H1 (cell line): ENCODE data around the gene BBS7. TPM values are rescaled to one million over a fixed set of nuclear protein-coding genes. Genes with fewer than 3 reads are reported as not detected.

Experiments used
- CTCF ChIA-PET: fragments of 300-600 bp; sonication (Branson Sonifier 250); formaldehyde crosslinking; loops from one replicate; lab custom pipeline; 2021; ENCODE audit not compliant: partially characterized antibody; lab: Charles Lee
- POLR2A ChIA-PET: fragments of 300-600 bp; sonication (Branson Sonifier 250); formaldehyde crosslinking; loops from one replicate; lab custom pipeline; 2021; ENCODE audit warnings: inconsistent platforms; ENCODE audit not compliant: partially characterized antibody; lab: Charles Lee
- DNase-seq, 2 experiments: peaks; one replicate each; pipeline versions ENCODE4 v3.0.0 to v3.0.0-alpha.2; 2010 to 2022; ENCODE audit warnings: low spot score in 2 of 2, low read depth in 1 of 2, mixed read lengths in 1 of 2
- FAIRE-seq: peaks from 2 replicates; lab custom pipeline; 2011; peaks lifted over from hg19 to GRCh38; lab: Jason Lieb, UNC
- H2AFZ ChIP-seq: 2 replicates; pipeline ENCODE4 v1.8.1; 2012; ENCODE audit warnings: low read length, inconsistent platforms
- H2AK5ac ChIP-seq: 2 replicates; pipeline ENCODE4 v1.6.1; 2013; ENCODE audit warnings: low read depth, low read length
- H2BK120ac ChIP-seq: replicated peaks from 2 replicates; pipeline ENCODE3; 2013; ENCODE audit warnings: low read depth, low read length, inconsistent platforms
- H2BK12ac ChIP-seq: 2 replicates; pipeline ENCODE4 v1.6.1; 2013; ENCODE audit warnings: low read depth, low read length
- H2BK15ac ChIP-seq: 2 replicates; pipeline ENCODE4 v1.6.1; 2013; ENCODE audit warnings: low read length
- H2BK20ac ChIP-seq: 2 replicates; pipeline ENCODE4 v1.6.1; 2013; ENCODE audit warnings: low read length
- H2BK5ac ChIP-seq: 2 replicates; pipeline ENCODE4 v1.6.1; 2013; ENCODE audit warnings: low read depth, low read length
- H3K14ac ChIP-seq: 2 replicates; pipeline ENCODE4 v1.6.1; 2013; ENCODE audit warnings: inconsistent platforms; ENCODE audit not compliant: insufficient read length
- H3K18ac ChIP-seq: 2 replicates; pipeline ENCODE4 v1.6.1; 2013; ENCODE audit warnings: low read length; ENCODE audit errors: extremely low read depth
- H3K23ac ChIP-seq: 2 replicates; pipeline ENCODE4 v1.6.1; 2013; ENCODE audit warnings: inconsistent platforms; ENCODE audit not compliant: insufficient read length
- H3K23me2 ChIP-seq: 2 replicates; pipeline ENCODE4 v1.6.1; 2013; ENCODE audit warnings: low read depth, low read length
- H3K27ac ChIP-seq: 2 replicates; pipeline ENCODE4 v1.6.1; 2011; ENCODE audit warnings: low read depth, low read length, inconsistent platforms
- H3K27me3 ChIP-seq, 4 experiments: replicated peaks in 1 of 4; 1 replicate in 1 of 4; 2 replicates in 3 of 4; pipeline versions ENCODE4 v1.6.1 to v1.8.1; 2011 to 2013; ENCODE audit warnings: low read length in 3 of 4, mild to moderate bottlenecking in 3 of 4, inconsistent platforms in 2 of 4, mixed read lengths in 2 of 4, moderate library complexity in 1 of 4; ENCODE audit not compliant: control insufficient read depth in 3 of 4, insufficient read depth in 3 of 4; ENCODE audit errors: extremely low read depth in 1 of 4
- H3K36me3 ChIP-seq, 4 experiments: 2 replicates each; pipeline versions ENCODE4 v1.6.1 to v1.8.1; 2011 to 2013; ENCODE audit warnings: mild to moderate bottlenecking in 4 of 4, low read length in 3 of 4, moderate library complexity in 2 of 4, control low read depth in 1 of 4, inconsistent platforms in 1 of 4; ENCODE audit not compliant: insufficient read depth in 4 of 4, control insufficient read depth in 2 of 4
- H3K4ac ChIP-seq: replicated peaks from 2 replicates; pipeline ENCODE3; 2013; ENCODE audit warnings: low read length, low read depth, mixed read lengths, inconsistent platforms; ENCODE audit not compliant: insufficient read length
- H3K4me1 ChIP-seq, 4 experiments: replicated peaks in 1 of 4; 1 replicate in 1 of 4; 2 replicates in 3 of 4; pipeline versions ENCODE4 v1.6.1 to v1.8.1; 2011 to 2013; ENCODE audit warnings: low read length in 3 of 4, inconsistent platforms in 2 of 4, mixed read lengths in 1 of 4; ENCODE audit not compliant: insufficient read depth in 4 of 4, control insufficient read depth in 3 of 4
- H3K4me2 ChIP-seq, 2 experiments: 2 replicates each; pipeline versions ENCODE4 v1.6.1 to v1.8.1; 2011 to 2013; ENCODE audit warnings: low read depth in 2 of 2, low read length in 2 of 2, control low read depth in 1 of 2, inconsistent platforms in 1 of 2, mild to moderate bottlenecking in 1 of 2; ENCODE audit not compliant: insufficient read depth in 1 of 2
- H3K4me3 ChIP-seq, 4 experiments: fragments of 200-600, 300-600 bp in 1 of 4; sonication (generic), shearing (Covaris generic), sonication (Bioruptor Twin) in 1 of 4; 2 replicates each; pipeline versions ENCODE4 v1.5.1 to v1.8.1; 2011 to 2016; ENCODE audit warnings: low read length in 4 of 4, low read depth in 3 of 4, control low read depth in 2 of 4, inconsistent platforms in 2 of 4, mild to moderate bottlenecking in 2 of 4, mixed read lengths in 1 of 4, moderate library complexity in 1 of 4; ENCODE audit not compliant: insufficient read depth in 2 of 4; ENCODE audit errors: extremely low read depth in 1 of 4
- H3K56ac ChIP-seq: replicated peaks from 2 replicates; pipeline ENCODE3; 2013; ENCODE audit warnings: low read depth, mild to moderate bottlenecking, mixed read lengths, low read length, inconsistent platforms; ENCODE audit not compliant: insufficient read length
- H3K79me1 ChIP-seq: 2 replicates; pipeline ENCODE4 v1.6.1; 2013; ENCODE audit warnings: low read depth, low read length, control low read depth
- H3K79me2 ChIP-seq, 2 experiments: 2 replicates each; pipeline versions ENCODE4 v1.6.1 to v1.8.1; 2012 to 2013; ENCODE audit warnings: low read length in 2 of 2, mild to moderate bottlenecking in 2 of 2, inconsistent platforms in 1 of 2; ENCODE audit not compliant: insufficient read depth in 2 of 2, control insufficient read depth in 1 of 2
- H3K9ac ChIP-seq, 4 experiments: replicated peaks in 1 of 4; 1 replicate in 1 of 4; 2 replicates in 3 of 4; pipeline versions ENCODE4 v1.6.1 to v1.8.1; 2011 to 2013; ENCODE audit warnings: low read depth in 3 of 4, low read length in 3 of 4, control low read depth in 2 of 4, mild to moderate bottlenecking in 2 of 4, moderate library complexity in 2 of 4, inconsistent platforms in 1 of 4; ENCODE audit errors: extremely low read depth in 1 of 4
- H3K9me3 ChIP-seq, 2 experiments: 2 replicates each; pipeline versions ENCODE4 v1.6.1 to v1.8.1; 2012 to 2013; ENCODE audit warnings: mild to moderate bottlenecking in 2 of 2, moderate library complexity in 2 of 2, control low read depth in 1 of 2, inconsistent platforms in 1 of 2, low read depth in 1 of 2, low read length in 1 of 2, mixed read lengths in 1 of 2; ENCODE audit not compliant: insufficient read depth in 2 of 2
- H4K20me1 ChIP-seq, 2 experiments: replicated peaks in 1 of 2; 2 replicates each; pipeline versions ENCODE3 to v1.8.1; 2011 to 2013; ENCODE audit warnings: inconsistent platforms in 2 of 2, low read length in 2 of 2, mild to moderate bottlenecking in 1 of 2; ENCODE audit not compliant: insufficient read depth in 2 of 2, control insufficient read depth in 1 of 2
- H4K5ac ChIP-seq: 2 replicates; pipeline ENCODE4 v1.6.1; 2013; ENCODE audit warnings: low read length, low read depth, mixed read lengths, inconsistent platforms; ENCODE audit not compliant: insufficient read length
- H4K8ac ChIP-seq: 2 replicates; pipeline ENCODE4 v1.8.0; 2013; ENCODE audit warnings: mild to moderate bottlenecking, moderate library complexity, low read length, inconsistent platforms; ENCODE audit not compliant: insufficient read depth; ENCODE audit errors: extremely low read depth
- H4K91ac ChIP-seq: replicated peaks from 2 replicates; pipeline ENCODE3; 2013; ENCODE audit warnings: low read length, mixed read lengths, inconsistent platforms; ENCODE audit not compliant: insufficient read length
- EP300 ChIP-seq, 2 experiments: IDR thresholded peaks; 1 replicate in 1 of 2; 2 replicates in 1 of 2; pipeline ENCODE4 v1.6.1; 2011 to 2012; ENCODE audit warnings: low read depth in 2 of 2, low read length in 2 of 2, mild to moderate bottlenecking in 2 of 2, borderline replicate concordance in 1 of 2, inconsistent platforms in 1 of 2, moderate library complexity in 1 of 2
- EZH2 ChIP-seq: fragments of 200-600 bp; sonication (generic); IDR thresholded peaks from 2 replicates; pipeline ENCODE4 v1.7.1; 2012; ENCODE audit warnings: low read depth, mild to moderate bottlenecking, moderate library complexity, low read length, inconsistent platforms; ENCODE audit not compliant: severe bottlenecking
- KDM4A ChIP-seq: IDR thresholded peaks from one replicate; pipeline ENCODE4 v1.7.1; 2012; ENCODE audit warnings: low read depth, mild to moderate bottlenecking, moderate library complexity, low read length, inconsistent platforms; ENCODE audit not compliant: severe bottlenecking
- MAX ChIP-seq: IDR thresholded peaks from 2 replicates; pipeline ENCODE4 v1.6.1; 2012; ENCODE audit warnings: inconsistent platforms
- SIRT6 ChIP-seq: IDR thresholded peaks from one replicate; pipeline ENCODE4 v1.7.1; 2012; ENCODE audit warnings: low read length, inconsistent platforms
- SRF ChIP-seq: IDR thresholded peaks from 2 replicates; pipeline ENCODE4 v1.6.1; 2011; ENCODE audit warnings: mild to moderate bottlenecking, low read depth, low read length, moderate library complexity
- TAF1 ChIP-seq: IDR thresholded peaks from 2 replicates; pipeline ENCODE4 v1.6.1; 2011; ENCODE audit warnings: mild to moderate bottlenecking, low read depth, low read length
- WGBS, 2 experiments: shearing (Covaris generic) in 1 of 2; methylation state at CpG; one replicate each; pipeline versions ENCODE4 v1.1.6 to v1.1.7; 2013 to 2015; ENCODE audit warnings: low lambda C conversion rate in 2 of 2, mixed read lengths in 2 of 2, inconsistent platforms in 1 of 2, low coverage in 1 of 2, missing lambda C conversion rate in 1 of 2; ENCODE audit not compliant: insufficient replicate concordance in 2 of 2, insufficient coverage in 1 of 2, insufficient read length in 1 of 2; ENCODE audit errors: extremely low coverage in 1 of 2, missing lambda C conversion rate in 1 of 2; 5-methylcytosine and 5-hydroxymethylcytosine counted together
- polyA plus RNA-seq, 7 experiments: library from polyadenylated mRNA; depleted of rRNA in 3 of 7; stranded (reverse) in 5 of 7; unstranded in 2 of 7; fragments of >200 nt in 5 of 7; fragments of 200-250 nt in 2 of 7; gene quantifications; 1 replicate in 5 of 7; 2 replicates in 1 of 7; 4 replicates in 1 of 7; pipeline versions ENCODE4 v1.2.1 to v1.2.3, GENCODE V29; 2011 to 2013; ENCODE audit warnings: missing spikeins in 2 of 7, mixed read lengths in 2 of 7
- total RNA-seq: library from RNA; stranded (reverse); fragmentation: NEBNext Ultra II Directional; extraction: Animal tissue kit (Norgen Biotek cat#: 25700); gene quantifications from 2 replicates; pipeline ENCODE4 v1.2.1, GENCODE V29; 2021

The BBS7 gene
- total and polyA plus RNA-seq, 2 of the 8 experiments (the other 6 are each of a cell fraction or from before 2014, with no cell fraction given), result 16.6 to 21.5 TPM

- 86% methylated on average over 4 of the region's 4 CpGs; no CpG with 5 or more reads in 1 of the 2 experiments for WGBS, 2 experiments
- no peak overlapping the region for H3K4ac ChIP-seq
- H4K91ac ChIP-seq, result no peak overlapping the region
- H3K23ac ChIP-seq, result no peak overlapping the region
- H3K9me3 ChIP-seq, result no peaks in the 10 kb centered on the region
- no peak overlapping the region for H3K56ac ChIP-seq
- H3K4me3 ChIP-seq, result no peak overlapping the region
- ChIA-PET POLR2A (interaction anchor here (1.2 kb wide), 1 partner anchor 19 kb away, joined by 3 read pairs; the partner anchor contains the start of gene CCNA2), CTCF (no interaction called here)
- H3K18ac ChIP-seq, result no peak overlapping the region
- H3K4me2 ChIP-seq, result no peak overlapping the region
- H3K14ac ChIP-seq, result no peak overlapping the region
- H2AFZ ChIP-seq, result no peak overlapping the region
- H2AK5ac ChIP-seq, result no peak overlapping the region
- H3K23me2 ChIP-seq, result no peaks in the 10 kb centered on the region; the same call in 1 of the 2 replicates
- peaks cover 0 to 11% (median 2%) of the 10 kb centered on the region in 4 experiments; a peak in 2 of 8 replicates for H3K36me3 ChIP-seq
- no peak overlapping the region for H4K5ac ChIP-seq
- H2BK120ac ChIP-seq, result no peak overlapping the region
- no peak overlapping the region for H3K27ac ChIP-seq
- no peak overlapping the region for H2BK12ac ChIP-seq
- TF ChIP-seq SRF (no peak), EZH2 (no peak), SIRT6 (no peak), TAF1 (no peak), KDM4A (no peak), MAX (no peak), EP300 (IDR thresholded peaks at IDR 0.05; ENCODE audit: borderline replicate concordance in 1 of 2, low read depth in 2 of 2, low read length in 2 of 2) (no peak)
- TF ChIP-seq, all 59 proteins: peak for 0
- H2BK15ac ChIP-seq, result no peak overlapping the region
- DNase-seq (no peak), FAIRE-seq (no peak)
- H3K27me3 ChIP-seq, result no peaks in the 10 kb centered on the region
- H2BK5ac ChIP-seq, result no peak overlapping the region
- no peaks in the 10 kb centered on the region for H4K20me1 ChIP-seq
- H3K4me1 ChIP-seq, result no peaks in the 10 kb centered on the region
- no peak overlapping the region for H2BK20ac ChIP-seq
- H4K8ac ChIP-seq, result no peak overlapping the region
- no peaks in the 10 kb centered on the region for H3K79me2 ChIP-seq
- H3K79me1 ChIP-seq, result no peaks in the 10 kb centered on the region
- no peak overlapping the region for H3K9ac ChIP-seq
Observed at GRCh38 chr4:121842862-121843261, 27.4 kb downstream of the BBS7 start.
